Spinal cord (tissue), 10 donors: Measurements from ENCODE around the gene ARRDC3. TPM values are rescaled to one million over a fixed set of nuclear protein-coding genes. Genes with fewer than 3 reads are reported as not detected.

Experiments
- DNase-seq, 6 donors: peaks; one replicate each; pipeline versions ENCODE4 v3.0.0 to v3.0.0-alpha.2; 2013 to 2015; ENCODE audit warnings: low spot score in 6 of 6, low read depth in 4 of 6
- H3K27ac ChIP-seq: one replicate; pipeline ENCODE4 v1.5.1; 2013; ENCODE audit warnings: low read depth, low read length, control low read depth
- H3K27me3 ChIP-seq: one replicate; pipeline ENCODE4 v1.6.1; 2013; ENCODE audit warnings: low read length; ENCODE audit not compliant: control insufficient read depth, insufficient read depth
- H3K36me3 ChIP-seq: one replicate; pipeline ENCODE4 v1.6.1; 2013; ENCODE audit warnings: low read length; ENCODE audit not compliant: control insufficient read depth, insufficient read depth
- H3K4me1 ChIP-seq: one replicate; pipeline ENCODE4 v1.6.1; 2013; ENCODE audit warnings: low read length; ENCODE audit not compliant: control insufficient read depth, insufficient read depth
- H3K4me3 ChIP-seq: one replicate; pipeline ENCODE4 v1.5.1; 2013; ENCODE audit warnings: low read depth, low read length, control low read depth
- H3K9me3 ChIP-seq: one replicate; pipeline ENCODE4 v1.6.1; 2013; ENCODE audit warnings: low read length; ENCODE audit not compliant: control insufficient read depth, insufficient read depth
- WGBS: methylation state at CpG from one replicate; pipeline ENCODE4 v1.1.5; 2013; ENCODE audit warnings: missing lambda C conversion rate; ENCODE audit not compliant: insufficient coverage; 5-methylcytosine and 5-hydroxymethylcytosine counted together
- polyA plus RNA-seq, 2 donors: library from polyadenylated mRNA; unstranded; fragments of 120-200 nt; gene quantifications; one replicate each; pipeline ENCODE4 v1.2.1, GENCODE V29; 2013; ENCODE audit not compliant: insufficient read length in 2 of 2
- total RNA-seq, 2 donors: library from RNA; depleted of rRNA in 1 of 2; stranded (reverse); fragments of 120-200 nt in 1 of 2; fragments of >200 nt in 1 of 2; gene quantifications; one replicate each; pipeline versions ENCODE4 v1.2.3 to v1.2.4, GENCODE V29; 2013 to 2014
- donor health status: healthy.

Gene ARRDC3
- total and polyA plus RNA-seq, 4 donors, result 40.3 to 234 (median 69.9) TPM

GRCh38 chr5:91379246-91379913 lies 3.7 kb downstream of the ARRDC3 start:
- Histone ChIP-seq H3K4me3 (peak overlapping the region; percentile 83), H3K27me3 (no peaks in the 10 kb centered on the region), H3K36me3 (peaks cover 6% of the 10 kb centered on the region), H3K27ac (peak overlapping the region; percentile 98), H3K4me1 (no peaks in the 10 kb centered on the region), H3K9me3 (no peaks in the 10 kb centered on the region)
- peak in 2 of 6 donors; percentile 36 to 40 for DNase-seq
- 0% methylated on average over 3 of the region's 12 CpGs for WGBS

DNA sequence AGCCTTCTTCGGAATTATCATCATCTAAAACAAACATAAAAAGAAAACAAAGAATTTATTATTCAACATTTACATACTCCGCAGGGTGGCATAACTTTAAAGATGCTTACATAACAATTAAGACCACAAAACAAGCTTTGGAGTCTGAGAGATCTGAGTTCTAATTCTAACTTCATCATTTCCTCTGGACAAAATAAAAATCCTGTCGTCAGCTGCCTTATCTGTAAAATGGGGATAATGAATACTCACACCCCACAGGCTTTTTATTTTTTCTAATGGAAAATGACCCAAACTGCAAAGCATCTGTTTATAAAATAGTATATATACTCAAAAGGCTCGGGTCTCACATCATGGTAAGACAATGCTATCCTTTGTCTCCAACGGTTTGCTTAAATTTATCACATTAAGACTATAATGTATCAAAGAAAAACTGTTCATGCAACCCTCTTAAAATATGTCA lies 4.3 kb downstream of the ARRDC3 start:
- H3K27me3 ChIP-seq, result no peaks in the 10 kb centered on the region
- H3K4me1 ChIP-seq, result no peaks in the 10 kb centered on the region
- no peaks in the 10 kb centered on the region for H3K9me3 ChIP-seq
- H3K4me3 ChIP-seq, result peak overlapping the region; percentile 83
- WGBS, result no CpG with 5 or more reads among the region's 5 CpGs
- DNase-seq, result peak in 2 of 6 donors; percentile 48 to 54
- H3K36me3 ChIP-seq, result peaks cover 7% of the 10 kb centered on the region
- peak overlapping the region; percentile 98 for H3K27ac ChIP-seq

DNA sequence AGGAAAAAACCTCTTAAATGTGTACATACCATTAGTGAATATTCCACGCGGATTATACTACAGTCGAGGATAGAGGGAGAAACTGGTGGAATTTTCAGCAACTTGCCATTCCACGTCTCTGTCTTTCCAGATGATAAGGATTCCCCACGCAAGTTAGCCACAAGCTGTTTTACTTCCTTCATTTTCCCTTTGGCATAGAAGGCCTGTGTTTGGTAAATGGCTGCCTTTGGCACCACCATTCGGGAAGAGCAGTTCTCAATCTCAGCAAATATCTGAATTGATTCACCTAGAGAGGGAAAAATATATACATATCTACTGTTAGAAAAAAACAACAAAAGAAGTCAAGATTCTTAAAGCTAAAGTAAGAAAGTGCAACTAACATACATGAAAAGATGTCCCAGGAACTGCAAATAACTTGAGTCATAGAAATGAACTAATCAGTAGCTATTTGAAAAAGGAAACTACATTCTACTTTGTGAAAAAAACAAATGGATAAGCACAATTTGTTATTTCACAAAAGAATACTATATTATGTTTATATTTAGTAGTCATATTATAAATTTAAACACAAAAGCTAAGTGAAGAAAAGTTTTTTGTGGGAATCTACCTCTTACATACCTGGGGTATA lies 8.1 kb downstream of the ARRDC3 start:
- H3K27ac ChIP-seq, result no peak overlapping the region
- DNase-seq, result no peak
- no peaks in the 10 kb centered on the region for H3K27me3 ChIP-seq
- peaks cover 15% of the 10 kb centered on the region for H3K36me3 ChIP-seq
- no peaks in the 10 kb centered on the region for H3K9me3 ChIP-seq
- WGBS, result no CpG with 5 or more reads among the region's 6 CpGs
- H3K4me3 ChIP-seq, result no peak overlapping the region
- no peaks in the 10 kb centered on the region for H3K4me1 ChIP-seq

- no peaks in the 10 kb centered on the region for H3K4me1 ChIP-seq
- no peaks in the 10 kb centered on the region for H3K27me3 ChIP-seq
- no peaks in the 10 kb centered on the region for H3K9me3 ChIP-seq
- H3K4me3 ChIP-seq, result no peak overlapping the region
- H3K27ac ChIP-seq, result no peak overlapping the region
- no peak for DNase-seq
- WGBS, result 80% methylated on average over 1 of the region's 5 CpGs
- peaks cover 15% of the 10 kb centered on the region for H3K36me3 ChIP-seq
These were observed 9.5 kb downstream of the ARRDC3 start for GRCh38 chr5:91373600-91373999.

- H3K9me3 ChIP-seq, result no peaks in the 10 kb centered on the region
- no peaks in the 10 kb centered on the region for H3K4me1 ChIP-seq
- DNase-seq, result no peak
- WGBS, result no CpG with 5 or more reads among the region's 1 CpG
- no peak overlapping the region for H3K27ac ChIP-seq
- H3K36me3 ChIP-seq, result peaks cover 19% of the 10 kb centered on the region
- no peaks in the 10 kb centered on the region for H3K27me3 ChIP-seq
- no peak overlapping the region for H3K4me3 ChIP-seq
These were observed 10.1 kb downstream of the ARRDC3 start for GRCh38 chr5:91373006-91373405.

DNA sequence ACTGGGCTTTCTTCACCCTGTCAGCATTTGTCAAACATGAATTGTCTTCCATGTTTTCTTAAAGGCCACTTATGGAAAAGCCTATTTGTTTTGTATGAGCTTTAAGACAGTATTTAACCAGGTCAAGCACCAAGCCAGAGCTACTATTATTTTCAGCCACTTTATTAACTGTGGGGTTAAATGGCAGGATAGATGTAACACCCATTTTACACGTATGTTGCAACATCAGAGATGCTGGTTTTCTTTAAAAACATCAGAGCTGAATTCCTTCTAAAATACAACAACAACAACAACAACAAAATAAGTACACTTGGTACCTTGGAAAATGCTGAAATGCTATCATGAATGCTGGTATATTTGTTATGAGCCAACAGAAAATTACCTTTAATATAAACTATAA lies 13.6 kb downstream of the ARRDC3 start:
- H3K4me1 ChIP-seq, result no peaks in the 10 kb centered on the region
- H3K27me3 ChIP-seq, result no peaks in the 10 kb centered on the region
- no peak overlapping the region for H3K4me3 ChIP-seq
- WGBS, result no CpG with 5 or more reads among the region's 1 CpG
- H3K9me3 ChIP-seq, result no peaks in the 10 kb centered on the region
- no peak overlapping the region for H3K27ac ChIP-seq
- H3K36me3 ChIP-seq, result peaks cover 26% of the 10 kb centered on the region
- no peak for DNase-seq

- H3K4me3 ChIP-seq, result no peak overlapping the region
- peaks cover 24% of the 10 kb centered on the region for H3K36me3 ChIP-seq
- no peak overlapping the region for H3K27ac ChIP-seq
- no peaks in the 10 kb centered on the region for H3K4me1 ChIP-seq
- WGBS, result 95% methylated on average over 3 of the region's 8 CpGs
- no peaks in the 10 kb centered on the region for H3K9me3 ChIP-seq
- no peak for DNase-seq
- no peaks in the 10 kb centered on the region for H3K27me3 ChIP-seq
These were observed 15.0 kb downstream of the ARRDC3 start for GRCh38 chr5:91367908-91368648.

- H3K4me3 ChIP-seq, result no peak overlapping the region
- no peaks in the 10 kb centered on the region for H3K9me3 ChIP-seq
- no peak overlapping the region for H3K27ac ChIP-seq
- H3K36me3 ChIP-seq, result peaks cover 24% of the 10 kb centered on the region
- no peaks in the 10 kb centered on the region for H3K27me3 ChIP-seq
- no peaks in the 10 kb centered on the region for H3K4me1 ChIP-seq
- no peak for DNase-seq
These were observed 15.8 kb downstream of the ARRDC3 start for GRCh38 chr5:91367344-91367743.

DNA sequence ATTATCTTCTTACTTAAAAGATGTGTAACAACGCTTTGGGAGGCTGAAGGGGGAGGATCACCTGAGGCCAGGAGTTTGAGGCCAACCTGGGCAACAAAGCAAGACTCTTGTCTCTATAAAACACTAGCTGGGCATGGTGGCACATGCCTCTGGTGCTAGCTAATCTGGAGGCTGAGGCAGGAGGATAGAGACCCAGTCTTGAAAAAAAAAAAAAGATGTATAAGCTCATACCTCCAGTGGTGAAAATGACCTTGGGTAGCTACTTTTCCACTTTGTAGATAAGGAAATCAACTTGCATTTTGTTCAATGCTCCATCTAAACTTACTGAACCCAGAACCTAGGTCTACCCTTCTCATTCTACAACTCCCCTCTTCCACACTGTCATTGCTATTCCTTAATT lies 16.6 kb downstream of the ARRDC3 start:
- no peak overlapping the region for H3K27ac ChIP-seq
- H3K4me1 ChIP-seq, result no peaks in the 10 kb centered on the region
- H3K27me3 ChIP-seq, result no peaks in the 10 kb centered on the region
- no peak for DNase-seq
- WGBS, result no CpG with 5 or more reads among the region's 1 CpG
- no peaks in the 10 kb centered on the region for H3K9me3 ChIP-seq
- no peak overlapping the region for H3K4me3 ChIP-seq
- peaks cover 24% of the 10 kb centered on the region for H3K36me3 ChIP-seq
